Progenitor cell of endocrine pancreas (in vitro differentiated cells): ENCODE data around the gene PLPP6. TPM values are rescaled to one million over a fixed set of nuclear protein-coding genes. Genes with fewer than 3 reads are reported as not detected.

Experiments used
- DNase-seq: peaks from one replicate; pipeline ENCODE4 v3.0.0; 2021; ENCODE audit warnings: low spot score; ENCODE audit not compliant: unreplicated experiment
- H3K27ac Mint-ChIP-seq: 2 replicates; pipeline ENCODE4 v1.8.0; 2021; ENCODE audit warnings: mild to moderate bottlenecking, moderate library complexity, mixed read lengths
- H3K27me3 Mint-ChIP-seq: 2 replicates; pipeline ENCODE4 v1.8.0; 2021; ENCODE audit warnings: mixed read lengths
- H3K36me3 Mint-ChIP-seq: 2 replicates; pipeline ENCODE4 v1.8.0; 2022; ENCODE audit warnings: mixed read lengths; ENCODE audit not compliant: insufficient read depth
- H3K4me1 Mint-ChIP-seq: 2 replicates; pipeline ENCODE4 v1.8.0; 2021; ENCODE audit warnings: low read depth, mixed read lengths
- H3K4me3 Mint-ChIP-seq: 2 replicates; pipeline ENCODE4 v1.8.0; 2021; ENCODE audit warnings: low read depth, mild to moderate bottlenecking, moderate library complexity, mixed read lengths
- H3K9me3 Mint-ChIP-seq: 2 replicates; pipeline ENCODE4 v1.8.0; 2021; ENCODE audit warnings: low read depth, mixed read lengths
- CTCF ChIP-seq: fragments of 200-600 bp; sonication (generic); IDR thresholded peaks from one replicate; pipeline ENCODE4 v1.5.0; 2021; ENCODE audit warnings: antibody characterized with exemption, mild to moderate bottlenecking; ENCODE audit not compliant: unreplicated experiment
- total RNA-seq: library from RNA; stranded (reverse); gene quantifications from 2 replicates; pipeline ENCODE4 v1.2.1, GENCODE V29; 2021

The PLPP6 gene
- total RNA-seq, 1 donor from 2014 or later: 21.2 TPM

- DNase-seq: no peak
- Mint-ChIP-seq H3K27me3 (no peaks in the 10 kb centered on the region), H3K9me3 (no peaks in the 10 kb centered on the region), H3K36me3 (no peaks in the 10 kb centered on the region), H3K4me1 (peaks cover 5% of the 10 kb centered on the region), H3K27ac (no peak overlapping the region), H3K4me3 (no peak overlapping the region)
- TF ChIP-seq CTCF: no peak
Observed at GRCh38 chr9:4674783-4675182, 12.7 kb downstream of the PLPP6 start.

- TF ChIP-seq CTCF: no peak
- H3K27me3 Mint-ChIP-seq: no peaks in the 10 kb centered on the region
- H3K36me3 Mint-ChIP-seq: no peaks in the 10 kb centered on the region
- no peaks in the 10 kb centered on the region for H3K9me3 Mint-ChIP-seq
- H3K4me3 Mint-ChIP-seq: no peak overlapping the region
- no peak overlapping the region for H3K27ac Mint-ChIP-seq
- H3K4me1 Mint-ChIP-seq: peaks cover 7% of the 10 kb centered on the region
- DNase-seq: no peak
Observed at GRCh38 chr9:4677392-4677791, 15.3 kb downstream of the PLPP6 start.

- TF ChIP-seq CTCF: no peak
- no peaks in the 10 kb centered on the region for H3K27me3 Mint-ChIP-seq
- H3K36me3 Mint-ChIP-seq: no peaks in the 10 kb centered on the region
- no peak for DNase-seq
- H3K9me3 Mint-ChIP-seq: no peaks in the 10 kb centered on the region
- no peak overlapping the region for H3K27ac Mint-ChIP-seq
- H3K4me1 Mint-ChIP-seq: peaks cover 7% of the 10 kb centered on the region
- H3K4me3 Mint-ChIP-seq: no peak overlapping the region
Observed at GRCh38 chr9:4678679-4679267, 16.7 kb downstream of the PLPP6 start.

- Mint-ChIP-seq H3K27me3 (no peaks in the 10 kb centered on the region), H3K27ac (no peak within 1 kb of the TSS), H3K4me3 (no peak within 1 kb of the TSS), H3K36me3 (no peaks in the 10 kb centered on the region), H3K4me1 (peaks cover 7% of the 10 kb centered on the region), H3K9me3 (no peaks in the 10 kb centered on the region)
- DNase-seq: peak; percentile 97
- peak; percentile 77 for TF ChIP-seq CTCF
Observed at GRCh38 chr9:4679268-4680172, 17.4 kb downstream of the PLPP6 start, which contains the start of gene CDC37L1. Gene CDC37L1, plus strand, starts transcription at chr9:4679569. Its CDS starts 199 bp downstream, at chr9:4679768.

- Mint-ChIP-seq H3K4me1 (peaks cover 7% of the 10 kb centered on the region), H3K27ac (no peak overlapping the region), H3K9me3 (no peaks in the 10 kb centered on the region), H3K36me3 (no peaks in the 10 kb centered on the region), H3K4me3 (no peak overlapping the region), H3K27me3 (no peaks in the 10 kb centered on the region)
- TF ChIP-seq CTCF: no peak
- DNase-seq: no peak
Observed at GRCh38 chr9:4680173-4680525, 18.1 kb downstream of the PLPP6 start.
